DMS79 treated with DMSO at 0.1 percent for 48 hours (cell line): Measurements from ENCODE around the gene TRIM68.

Experiments used
- DNase-seq: peaks from one replicate; lab custom pipeline; 2025; lab: John Stamatoyannopoulos, UW

TRIM68 gene

GRCh38 chr11:4607781-4608666, at the start of gene TRIM68:
Gene TRIM68 (minus strand): TSS chr11:4608231. CDS start chr11:4605504, 2,727 bp downstream.
- DNase-seq, result no peak

- no peak for DNase-seq
These were observed 46.8 kb upstream of the TRIM68 start for GRCh38 chr11:4654635-4655369.

GRCh38 chr11:4647766-4648165, 39.7 kb upstream of the TRIM68 start:
- DNase-seq, result no peak

DNA sequence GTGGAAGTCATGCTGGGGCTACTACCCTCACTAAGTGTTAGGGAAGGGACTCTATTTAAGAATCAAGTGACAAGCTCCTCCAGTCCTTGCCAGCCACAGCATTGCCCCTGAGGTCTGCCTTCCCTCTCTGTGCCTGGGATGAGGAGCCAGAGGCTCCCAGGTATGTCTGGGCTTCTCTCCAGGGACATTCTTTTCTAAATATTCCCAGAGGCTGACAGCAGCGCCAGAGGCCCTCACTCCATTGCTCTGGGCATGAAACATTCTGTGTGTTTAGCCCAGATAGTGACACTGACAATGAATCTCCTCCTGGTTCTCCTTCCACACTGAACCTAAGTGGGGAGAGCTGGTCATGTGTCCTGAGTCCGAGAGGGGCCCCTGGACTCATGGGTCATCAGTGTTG, 37.9 kb upstream of the TRIM68 start:
- DNase-seq, result no peak

GRCh38 chr11:4644233-4644632, 36.2 kb upstream of the TRIM68 start:
- no peak for DNase-seq

- DNase-seq, result no peak
These were observed 35.7 kb upstream of the TRIM68 start, which contains the start of gene OR51E1 for GRCh38 chr11:4643682-4644081. Gene OR51E1 (plus strand): TSS chr11:4643982. CDS start chr11:4652527, 8,545 bp downstream.

DNA sequence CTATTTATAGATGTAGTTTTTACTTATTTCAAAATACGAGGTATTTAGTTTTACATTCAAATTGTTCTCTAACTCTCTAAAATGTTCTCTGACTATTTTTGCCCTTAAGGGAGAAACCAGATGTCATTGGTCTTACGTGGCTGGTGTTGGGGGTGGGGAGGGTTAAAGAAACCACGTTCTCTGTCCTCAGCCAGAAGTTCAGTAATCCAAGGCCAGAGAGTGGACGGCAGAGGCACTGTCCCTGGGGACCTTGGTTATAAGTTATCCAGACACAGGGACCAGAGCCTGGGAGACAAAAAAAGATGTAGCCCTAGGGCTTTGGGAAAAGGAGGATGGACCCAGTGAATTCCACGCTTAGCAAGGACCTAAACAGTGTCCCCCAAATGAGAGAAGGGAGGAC, 35.0 kb upstream of the TRIM68 start:
- DNase-seq, result no peak

- no peak for DNase-seq
These were observed 34.0 kb upstream of the TRIM68 start for GRCh38 chr11:4642043-4642442.

DNA sequence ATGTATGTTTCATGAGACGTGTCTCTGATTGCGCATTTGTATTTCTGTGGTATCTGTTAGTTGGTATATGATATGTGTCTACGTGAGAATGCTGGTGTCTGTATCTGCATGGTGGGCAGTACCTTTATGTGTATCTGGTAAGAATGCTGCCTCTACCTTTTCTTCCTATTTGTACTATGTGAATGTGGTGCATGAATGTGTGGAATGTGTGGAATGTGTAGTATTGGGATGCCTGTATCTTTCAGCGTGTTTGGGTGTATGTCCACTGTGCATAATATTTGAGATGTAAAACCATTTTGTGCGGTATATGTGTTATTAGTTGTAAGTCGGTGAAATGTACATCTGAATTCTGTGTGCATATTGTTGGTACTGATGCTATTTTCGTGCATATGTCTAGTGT, 33.5 kb upstream of the TRIM68 start:
- no peak for DNase-seq

- DNase-seq, result no peak
These were observed 31.9 kb upstream of the TRIM68 start for GRCh38 chr11:4639931-4640330.

DNA sequence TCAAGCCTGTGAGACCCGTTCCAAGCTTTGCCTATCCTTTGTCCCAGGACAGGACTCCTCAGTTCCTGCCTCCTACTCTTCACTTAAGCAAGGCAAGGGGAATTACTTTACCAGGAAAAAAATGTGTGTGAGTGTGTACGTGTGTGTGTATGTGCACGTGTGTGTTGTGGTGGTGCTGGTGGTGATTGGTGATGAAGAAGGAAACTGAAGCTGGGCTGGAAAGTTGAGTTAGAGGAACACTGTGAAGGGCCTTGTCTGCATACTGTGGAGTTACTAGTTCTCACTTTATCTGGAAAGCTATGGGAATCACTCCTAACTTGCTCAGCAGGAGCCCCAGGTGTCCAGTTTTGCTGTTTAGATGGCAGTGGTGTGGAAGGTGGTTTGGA, 29.6 kb upstream of the TRIM68 start:
- DNase-seq, result no peak

GRCh38 chr11:4636962-4637661, 29.1 kb upstream of the TRIM68 start, which contains the start of gene OR51D1:
Gene OR51D1 (plus strand): TSS chr11:4637477. CDS start chr11:4639791, 2,314 bp downstream.
- peak; percentile 57 for DNase-seq

GRCh38 chr11:4636136-4636535, 28.1 kb upstream of the TRIM68 start:
- no peak for DNase-seq

GRCh38 chr11:4626207-4627099, 18.4 kb upstream of the TRIM68 start:
- DNase-seq, result peak; percentile 87

- no peak for DNase-seq
These were observed 11.5 kb upstream of the TRIM68 start for GRCh38 chr11:4619514-4619913.

- no peak for DNase-seq
These were observed 7.9 kb upstream of the TRIM68 start for GRCh38 chr11:4615856-4616444.

GRCh38 chr11:4611986-4612385, 4.0 kb upstream of the TRIM68 start:
- DNase-seq, result no peak

- no peak for DNase-seq
These were observed 2.4 kb upstream of the TRIM68 start for GRCh38 chr11:4610258-4610935.

- DNase-seq, result no peak
These were observed 935 bp downstream of the TRIM68 start for GRCh38 chr11:4607096-4607495.
